Measurements from ENCODE around the gene MBLAC1. TPM values are rescaled to one million over a fixed set of nuclear protein-coding genes. Genes with fewer than 3 reads are reported as not detected.

MBLAC1 gene
- total and polyA plus RNA-seq, 2 donors = 1.3 to 4.7 TPM

GRCh38 chr7:100171087-100171681 is 44.4 kb downstream of the MBLAC1 start:
- DNase-seq (ENCODE audit: extremely low spot score) = no peak
- H3K27ac ChIP-seq (ENCODE audit: low read depth) = no peak overlapping the region
- 7% methylated on average over 61 of the region's 61 CpGs for WGBS

DNA sequence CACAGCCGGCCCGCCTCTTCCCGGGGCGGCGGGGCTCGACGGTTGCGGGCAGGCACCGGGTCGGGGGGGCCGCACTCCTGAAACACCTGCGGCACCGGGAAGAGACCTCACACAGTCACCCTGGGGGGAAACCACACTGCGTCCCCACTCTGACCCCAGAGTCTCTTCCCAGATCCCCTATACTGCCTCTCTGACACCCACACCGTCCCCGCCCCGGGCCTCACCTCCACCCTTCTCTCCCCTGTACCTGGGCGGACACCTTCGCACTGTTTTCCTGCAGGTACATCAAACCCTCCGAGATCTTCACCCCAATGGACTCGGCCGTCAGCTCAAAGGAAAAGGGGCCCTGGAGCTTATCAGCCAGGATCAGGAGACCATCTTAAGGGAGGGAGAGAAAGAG is 45.1 kb downstream of the MBLAC1 start:
- no peaks in the 10 kb centered on the region for H3K36me3 ChIP-seq (ENCODE audit: insufficient read depth)
- H3K4me1 ChIP-seq (ENCODE audit: insufficient read depth) = no peaks in the 10 kb centered on the region
- no peak for DNase-seq (ENCODE audit: extremely low spot score)
- H3K27ac ChIP-seq (ENCODE audit: low read depth) = no peak overlapping the region
- peak overlapping the region; percentile 50 for H3K4me3 ChIP-seq (ENCODE audit: low read depth, low read length)
- 33% methylated on average over 22 of the region's 22 CpGs for WGBS

More at GRCh38 chr7:100171087-100171681, 44.4 kb downstream of the MBLAC1 start:
- Histone ChIP-seq H3K4me1 (ENCODE audit: insufficient read depth) (no peaks in the 10 kb centered on the region), H3K36me3 (ENCODE audit: insufficient read depth) (no peaks in the 10 kb centered on the region), H3K4me3 (ENCODE audit: low read depth, low read length) (peak overlapping the region; percentile 50)

- 90% methylated on average over 11 of the region's 11 CpGs for WGBS
- no peak for DNase-seq (ENCODE audit: extremely low spot score)
Observed at GRCh38 chr7:100173806-100174495, 47.2 kb downstream of the MBLAC1 start.

DNA sequence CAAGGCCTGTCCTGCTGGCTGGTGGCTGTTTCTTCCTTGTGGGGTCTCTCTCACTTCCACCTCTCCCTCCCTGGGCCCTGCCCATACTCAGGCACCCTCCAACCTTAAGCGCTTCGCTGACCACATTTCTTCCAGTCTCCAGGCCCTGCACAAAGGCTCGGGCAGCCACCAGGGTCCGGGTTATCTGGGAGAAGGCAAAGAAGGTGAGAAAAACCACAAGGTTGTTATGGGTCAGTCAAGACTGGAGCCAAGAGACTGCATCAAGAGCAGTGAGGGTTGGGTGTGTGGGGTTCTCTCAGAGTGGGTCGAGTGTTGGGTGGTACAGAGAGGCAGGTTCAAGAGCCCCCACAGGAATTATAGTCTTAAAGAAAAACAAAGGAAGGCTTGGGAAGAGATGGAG is 47.8 kb downstream of the MBLAC1 start:
- no peak for DNase-seq (ENCODE audit: extremely low spot score)
- H3K36me3 ChIP-seq (ENCODE audit: insufficient read depth) = no peaks in the 10 kb centered on the region
- H3K4me1 ChIP-seq (ENCODE audit: insufficient read depth) = no peaks in the 10 kb centered on the region
- H3K27ac ChIP-seq (ENCODE audit: low read depth) = no peak overlapping the region
- no peak overlapping the region for H3K4me3 ChIP-seq (ENCODE audit: low read depth, low read length)
- 90% methylated on average over 5 of the region's 5 CpGs for WGBS

More at GRCh38 chr7:100173806-100174495, 47.2 kb downstream of the MBLAC1 start:
- H3K36me3 ChIP-seq (ENCODE audit: insufficient read depth) = no peaks in the 10 kb centered on the region
- H3K4me3 ChIP-seq (ENCODE audit: low read depth, low read length) = no peak overlapping the region
- no peak overlapping the region for H3K27ac ChIP-seq (ENCODE audit: low read depth)
- H3K4me1 ChIP-seq (ENCODE audit: insufficient read depth) = no peaks in the 10 kb centered on the region

- 97% methylated on average over 14 of the region's 14 CpGs for WGBS
- Histone ChIP-seq H3K4me1 (ENCODE audit: insufficient read depth) (no peaks in the 10 kb centered on the region), H3K4me3 (ENCODE audit: low read depth, low read length) (no peak overlapping the region), H3K27ac (ENCODE audit: low read depth) (no peak overlapping the region), H3K36me3 (ENCODE audit: insufficient read depth) (no peaks in the 10 kb centered on the region)
- no peak for DNase-seq (ENCODE audit: extremely low spot score)
Observed at GRCh38 chr7:100175296-100175935, 48.6 kb downstream of the MBLAC1 start.

DNA sequence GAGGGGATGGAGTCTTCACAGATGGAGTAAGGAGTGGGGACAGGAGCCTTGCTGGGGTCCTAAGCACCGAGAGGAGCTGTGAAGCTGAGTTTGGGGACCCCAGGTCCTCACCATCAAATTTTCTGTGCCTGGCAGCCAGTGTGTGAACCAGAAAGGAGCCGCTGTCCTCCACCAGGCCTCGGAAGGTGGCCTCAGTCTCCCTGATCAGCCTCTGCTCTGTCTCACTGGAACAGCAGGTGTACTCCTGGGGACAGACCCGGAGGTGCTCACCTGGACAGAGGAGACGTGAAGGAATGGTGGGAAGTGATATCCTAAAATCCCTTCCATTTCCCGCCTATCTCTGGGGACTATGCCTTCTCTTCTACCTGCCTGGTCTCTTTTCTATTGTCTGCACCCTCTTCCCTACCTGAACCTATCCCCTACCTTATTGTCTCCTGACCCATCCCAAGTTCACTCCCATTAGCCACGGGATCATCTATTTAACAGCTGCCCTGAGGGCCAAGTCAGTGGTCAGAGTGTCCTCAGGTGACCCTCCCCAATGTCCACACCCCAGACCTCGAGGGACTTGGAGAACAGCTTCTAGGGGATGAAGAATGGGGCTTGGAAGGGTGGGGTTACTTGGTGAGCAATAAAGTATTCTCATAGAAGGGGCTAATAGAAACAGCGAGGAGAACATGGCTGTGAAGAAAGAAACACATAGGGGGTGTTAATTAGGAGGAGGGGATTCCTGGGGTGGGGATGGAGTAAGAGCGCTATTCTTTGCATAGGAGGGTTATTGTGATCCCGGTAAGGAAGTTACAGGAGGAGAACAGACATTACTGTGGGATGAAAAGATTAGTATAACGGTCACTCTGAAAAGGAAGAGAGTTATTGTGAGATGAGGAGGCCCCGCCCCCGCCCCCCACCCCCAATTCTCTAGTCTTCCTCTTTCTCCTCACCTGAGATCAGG is 49.6 kb downstream of the MBLAC1 start:
- Histone ChIP-seq H3K4me1 (ENCODE audit: insufficient read depth) (no peaks in the 10 kb centered on the region), H3K27ac (ENCODE audit: low read depth) (no peak overlapping the region), H3K4me3 (ENCODE audit: low read depth, low read length) (no peak overlapping the region), H3K36me3 (ENCODE audit: insufficient read depth) (no peaks in the 10 kb centered on the region)
- no peak for DNase-seq (ENCODE audit: extremely low spot score)
- WGBS = 53% methylated on average over 14 of the region's 14 CpGs

- peak; percentile 90 for DNase-seq (ENCODE audit: extremely low spot score)
- Histone ChIP-seq H3K27ac (ENCODE audit: low read depth) (no peak within 1 kb of the TSS), H3K4me3 (ENCODE audit: low read depth, low read length) (peak within 1 kb of the TSS; percentile 15), H3K36me3 (ENCODE audit: insufficient read depth) (no peaks in the 10 kb centered on the region), H3K4me1 (ENCODE audit: insufficient read depth) (no peaks in the 10 kb centered on the region)
- WGBS = 2% methylated on average over 78 of the region's 78 CpGs
Observed at GRCh38 chr7:100177045-100178001, 50.6 kb downstream of the MBLAC1 start, which contains the start of the genes GPC2 and STAG3. GPC2 (minus strand) TSS chr7:100177381; CDS start chr7:100177199, 182 bp downstream. STAG3 (plus strand) TSS chr7:100177918; CDS start chr7:100180557, 2,639 bp downstream.

Small RNA genes within 50 kb of the gene (small RNA-seq; reads per million reads assigned to genes)
- 114 reads per million, percentile 97 among the genes with 10 or more reads in this experiment for gene MIR106B
- 1,456 reads per million, percentile 99 among the genes with 10 or more reads in this experiment for gene MIR25
- 361 reads per million, percentile 98 among the genes with 10 or more reads in this experiment for gene MIR93

Other genes with a start within 250 kb of the MBLAC1 start
- not detected for gene OR2AE1, start 249.9 kb upstream of the MBLAC1 start, total RNA-seq
- gene OR2AE1, start 249.9 kb upstream of the MBLAC1 start, polyA plus RNA-seq = 0.13 TPM
- gene TRIM4, start 207.4 kb upstream of the MBLAC1 start, total RNA-seq = 27.9 TPM
- gene TRIM4, start 207.4 kb upstream of the MBLAC1 start, polyA plus RNA-seq = 30.2 TPM
- not detected for gene GJC3, start 197.3 kb upstream of the MBLAC1 start, total RNA-seq
- gene GJC3, start 197.3 kb upstream of the MBLAC1 start, polyA plus RNA-seq = 0.14 TPM
- gene AZGP1, start 150.9 kb upstream of the MBLAC1 start, total RNA-seq = 1.9 TPM
- 9.3 TPM for gene AZGP1, start 150.9 kb upstream of the MBLAC1 start, polyA plus RNA-seq
- 51.5 TPM for gene ZKSCAN1, start 111.4 kb upstream of the MBLAC1 start, total RNA-seq
- 14.3 TPM for gene ZKSCAN1, start 111.4 kb upstream of the MBLAC1 start, polyA plus RNA-seq
- 10.4 TPM for gene ZSCAN21, start 77.2 kb upstream of the MBLAC1 start, total RNA-seq
- gene ZSCAN21, start 77.2 kb upstream of the MBLAC1 start, polyA plus RNA-seq = 11.6 TPM
- gene ZNF3, start 45.2 kb upstream of the MBLAC1 start, total RNA-seq = 38.3 TPM
- gene ZNF3, start 45.2 kb upstream of the MBLAC1 start, polyA plus RNA-seq = 17.4 TPM
- gene COPS6, start 38.0 kb upstream of the MBLAC1 start, total RNA-seq = 36.1 TPM
- 160 TPM for gene COPS6, start 38.0 kb upstream of the MBLAC1 start, polyA plus RNA-seq
- gene MCM7, start 25.6 kb upstream of the MBLAC1 start, total RNA-seq = 44.6 TPM
- 62.5 TPM for gene MCM7, start 25.6 kb upstream of the MBLAC1 start, polyA plus RNA-seq
- gene AP4M1, start 25.3 kb upstream of the MBLAC1 start, total RNA-seq = 13.9 TPM
- gene AP4M1, start 25.3 kb upstream of the MBLAC1 start, polyA plus RNA-seq = 23.9 TPM
- gene TAF6, start 7.6 kb upstream of the MBLAC1 start, total RNA-seq = 20.6 TPM
- gene TAF6, start 7.6 kb upstream of the MBLAC1 start, polyA plus RNA-seq = 55.4 TPM
- gene CNPY4, start 7.3 kb upstream of the MBLAC1 start, total RNA-seq = 34.5 TPM
- gene CNPY4, start 7.3 kb upstream of the MBLAC1 start, polyA plus RNA-seq = 26.1 TPM
- 36.3 TPM for gene LAMTOR4, start 22.0 kb downstream of the MBLAC1 start, total RNA-seq
- 251 TPM for gene LAMTOR4, start 22.0 kb downstream of the MBLAC1 start, polyA plus RNA-seq
- 5.4 TPM for gene TRAPPC14, start 31.8 kb downstream of the MBLAC1 start, total RNA-seq
- 11.6 TPM for gene TRAPPC14, start 31.8 kb downstream of the MBLAC1 start, polyA plus RNA-seq
- 6.5 TPM for gene GAL3ST4, start 41.6 kb downstream of the MBLAC1 start, total RNA-seq
- 9.8 TPM for gene GAL3ST4, start 41.6 kb downstream of the MBLAC1 start, polyA plus RNA-seq
- gene GPC2, start 50.4 kb downstream of the MBLAC1 start, total RNA-seq = 3.7 TPM
- gene GPC2, start 50.4 kb downstream of the MBLAC1 start, polyA plus RNA-seq = 0.80 TPM
- gene STAG3, start 51.0 kb downstream of the MBLAC1 start, total RNA-seq = 0.90 TPM
- 0.61 TPM for gene STAG3, start 51.0 kb downstream of the MBLAC1 start, polyA plus RNA-seq
- gene PVRIG, start 93.0 kb downstream of the MBLAC1 start, total RNA-seq = 0.21 TPM
- gene PVRIG, start 93.0 kb downstream of the MBLAC1 start, polyA plus RNA-seq = 0.77 TPM
- gene SPDYE3, start 180.7 kb downstream of the MBLAC1 start, total RNA-seq = not detected
- 0.10 TPM for gene SPDYE3, start 180.7 kb downstream of the MBLAC1 start, polyA plus RNA-seq
- 16.3 TPM for gene PILRB, start 231.2 kb downstream of the MBLAC1 start, total RNA-seq
- 34.4 TPM for gene PILRB, start 231.2 kb downstream of the MBLAC1 start, polyA plus RNA-seq
- gene PILRA, start 246.5 kb downstream of the MBLAC1 start, total RNA-seq = 2.2 TPM
- gene PILRA, start 246.5 kb downstream of the MBLAC1 start, polyA plus RNA-seq = 27.8 TPM